Mesodermal cell (in vitro differentiated cells): Measurements from ENCODE around the gene IAPP.
"Not testable (repeated sequence)": the region's sequence is repeated elsewhere in the genome, so short reads cannot be mapped to it uniquely, and the experiment has no call there.

Experiments
- H3K27ac ChIP-seq: 2 replicates; pipeline ENCODE4 v1.7.0; 2013; ENCODE audit warnings: mild to moderate bottlenecking, low read depth, low read length, moderate library complexity; ENCODE audit not compliant: severe bottlenecking
- H3K36me3 ChIP-seq: 2 replicates; pipeline ENCODE4 v1.7.1; 2013; ENCODE audit warnings: mild to moderate bottlenecking, low read length, moderate library complexity; ENCODE audit not compliant: control insufficient read depth, insufficient read depth
- H3K4me1 ChIP-seq: one replicate; pipeline ENCODE4 v1.7.1; 2013; ENCODE audit warnings: mild to moderate bottlenecking, low read length; ENCODE audit not compliant: insufficient read depth, control insufficient read depth, poor library complexity, severe bottlenecking
- H3K4me3 ChIP-seq: 2 replicates; pipeline ENCODE4 v1.7.0; 2013; ENCODE audit warnings: low read length, control low read depth, mild to moderate bottlenecking; ENCODE audit not compliant: insufficient read depth, poor library complexity, severe bottlenecking; ENCODE audit errors: extremely low read depth
- H3K9me3 ChIP-seq: 2 replicates; pipeline ENCODE4 v1.7.1; 2013; ENCODE audit warnings: mild to moderate bottlenecking, low read length, moderate library complexity; ENCODE audit not compliant: control insufficient read depth
- WGBS, 2 experiments: methylation state at CpG; one replicate each; pipeline ENCODE4 v1.1.5; 2013; ENCODE audit warnings: missing lambda C conversion rate in 2 of 2; ENCODE audit not compliant: insufficient coverage in 2 of 2; 5-methylcytosine and 5-hydroxymethylcytosine counted together

The IAPP gene

GRCh38 chr12:21381320-21381719, 8.6 kb downstream of the IAPP start:
- H3K36me3 ChIP-seq, H3K4me1 ChIP-seq, H3K9me3 ChIP-seq, H3K27ac ChIP-seq, H3K4me3 ChIP-seq: not testable (repeated sequence)
- 100% methylated on average over 4 of the region's 5 CpGs; no CpG with 5 or more reads in 1 of the 2 experiments for WGBS, 2 experiments

DNA sequence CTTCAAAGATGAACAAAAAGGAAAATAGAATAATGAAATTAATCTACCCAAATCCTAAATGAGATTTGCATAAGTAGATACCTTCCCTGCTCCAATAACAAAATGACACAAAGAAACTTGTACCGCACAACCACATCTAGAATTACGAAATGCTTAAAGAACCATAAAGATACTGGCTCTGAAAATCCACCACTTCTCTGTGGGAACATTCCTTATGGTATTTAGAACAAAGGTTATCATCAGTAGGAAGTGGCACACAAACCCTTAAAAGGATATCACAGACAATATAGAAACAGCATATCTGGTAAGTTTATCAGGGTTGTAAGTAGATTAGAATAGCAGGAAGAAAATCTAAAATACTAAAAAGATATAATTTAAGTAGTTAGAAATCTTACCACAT, 11.6 kb downstream of the IAPP start:
- H3K4me3 ChIP-seq = no peak overlapping the region
- H3K36me3 ChIP-seq = no peaks in the 10 kb centered on the region
- no peaks in the 10 kb centered on the region for H3K4me1 ChIP-seq
- 80% methylated on average over 1 of the region's 2 CpGs; no CpG with 5 or more reads in 1 of the 2 experiments for WGBS, 2 experiments
- no peaks in the 10 kb centered on the region for H3K9me3 ChIP-seq
- no peak overlapping the region for H3K27ac ChIP-seq

DNA sequence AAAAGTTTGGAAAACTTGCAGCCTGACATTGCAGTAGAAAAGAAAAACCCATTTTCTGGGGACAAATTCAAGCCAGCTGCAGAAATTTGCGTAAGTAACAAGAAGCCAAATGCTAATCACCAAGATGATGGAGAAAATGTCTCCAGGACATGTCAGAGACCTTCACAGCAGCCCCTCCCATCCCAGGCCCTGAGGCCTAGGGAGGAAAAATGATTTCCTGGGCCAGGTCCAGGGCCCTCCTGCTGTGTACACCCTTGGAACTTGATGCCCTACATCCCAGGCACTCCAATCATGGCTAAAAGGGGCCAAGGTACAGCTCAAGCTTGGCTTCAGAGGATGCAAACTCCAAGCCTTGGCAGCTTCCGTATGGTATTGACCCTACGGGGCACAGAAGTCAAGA, 14.5 kb downstream of the IAPP start:
- WGBS, 2 experiments = 90 to 93% methylated on average over 2 of the region's 3 CpGs
- Histone ChIP-seq H3K4me3 (no peak overlapping the region), H3K36me3 (no peaks in the 10 kb centered on the region), H3K9me3 (no peaks in the 10 kb centered on the region), H3K4me1 (no peaks in the 10 kb centered on the region), H3K27ac (no peak overlapping the region)

- WGBS, 2 experiments = 55 to 83% methylated on average over 1 of the region's 1 CpG
These were observed 19.7 kb downstream of the IAPP start for GRCh38 chr12:21392384-21392783.

DNA sequence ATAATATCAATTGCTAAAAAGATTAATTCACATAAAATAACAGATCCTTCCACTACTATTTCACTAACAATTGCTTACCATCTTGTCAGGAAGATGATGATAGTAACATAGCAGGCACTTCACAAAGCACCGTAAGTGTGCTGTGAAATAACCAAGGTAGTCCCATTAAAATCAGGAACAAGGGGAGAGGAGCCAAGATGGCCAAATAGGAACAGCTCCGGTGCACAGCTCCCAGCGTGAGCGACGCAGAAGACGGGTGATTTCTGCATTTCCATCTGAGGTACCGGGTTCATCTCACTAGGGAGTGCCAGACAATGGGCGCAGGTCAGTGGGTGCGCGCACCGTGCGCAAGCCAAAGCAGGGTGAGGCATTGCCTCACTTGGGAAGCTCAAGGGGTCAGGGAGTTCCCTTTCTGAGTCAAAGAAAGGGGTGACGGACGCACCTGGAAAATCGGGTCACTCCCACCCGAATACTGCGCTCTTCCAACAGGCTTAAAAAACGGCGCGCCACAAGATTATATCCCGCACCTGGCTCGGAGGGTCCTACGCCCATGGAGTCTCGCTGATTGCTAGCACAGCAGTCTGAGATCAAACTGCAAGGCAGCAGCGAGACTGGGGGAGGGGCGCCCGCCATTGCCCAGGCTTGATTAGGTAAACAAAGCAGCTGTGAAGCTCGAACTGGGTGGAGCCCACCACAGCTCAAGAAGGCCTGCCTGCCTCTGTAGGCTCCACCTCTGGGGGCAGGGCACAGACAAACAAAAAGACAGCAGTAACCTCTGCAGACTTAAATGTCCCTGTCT, 22.3 kb downstream of the IAPP start:
- WGBS, 2 experiments = 82 to 100% methylated on average over 1 to 8 of the region's 28 CpGs
- H3K27ac ChIP-seq, H3K4me3 ChIP-seq, H3K9me3 ChIP-seq, H3K4me1 ChIP-seq, H3K36me3 ChIP-seq: not testable (repeated sequence)

More at GRCh38 chr12:21392384-21392783, 19.7 kb downstream of the IAPP start:
- Histone ChIP-seq H3K36me3 (no peaks in the 10 kb centered on the region), H3K4me1 (no peaks in the 10 kb centered on the region), H3K9me3 (no peaks in the 10 kb centered on the region), H3K4me3 (no peak overlapping the region), H3K27ac (no peak overlapping the region)

DNA sequence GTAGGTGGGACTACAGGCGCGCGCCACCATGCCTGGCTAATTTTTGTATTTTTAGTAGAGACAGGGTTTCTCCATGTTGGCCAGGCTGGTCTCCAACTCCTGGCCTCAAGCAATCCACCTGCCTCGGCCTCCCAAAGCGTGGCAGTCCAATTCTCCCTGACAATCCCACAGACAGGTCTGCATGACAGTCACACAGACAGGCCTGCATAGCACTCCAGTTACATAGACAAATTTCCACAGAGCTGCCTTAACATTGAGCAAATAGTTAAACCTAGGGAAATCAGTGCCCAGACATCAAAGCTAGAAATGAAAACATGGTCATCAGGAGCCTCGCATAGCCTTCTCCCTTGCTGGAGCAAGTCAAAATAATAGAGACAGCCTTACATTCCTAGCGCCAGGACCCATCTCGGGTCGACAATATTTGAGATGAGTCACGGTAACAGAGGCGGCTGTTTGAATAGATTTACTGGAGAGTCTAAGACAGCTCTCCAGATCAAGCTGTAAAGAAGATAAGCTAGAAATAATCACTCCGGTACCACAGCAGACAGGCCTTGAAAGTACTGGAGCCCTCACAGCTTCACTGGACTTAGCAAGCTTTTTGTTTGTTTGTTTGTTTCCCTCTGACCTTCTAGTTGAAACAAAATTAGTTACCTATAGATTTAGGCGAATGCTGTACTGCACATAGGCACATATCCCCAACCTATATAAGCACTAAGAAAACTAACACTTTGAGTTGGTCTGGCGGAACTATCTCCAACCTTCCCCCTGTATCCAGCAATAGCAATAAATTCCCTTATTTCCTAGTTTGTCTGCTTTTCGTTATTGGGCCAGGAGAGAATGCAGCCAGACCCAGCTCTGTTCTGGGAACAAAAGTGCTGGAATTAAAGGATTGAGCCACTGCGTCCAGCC, 40.9 kb downstream of the IAPP start:
- H3K27ac ChIP-seq = peak overlapping the region; percentile 89
- H3K4me3 ChIP-seq = no peak overlapping the region
- peaks cover 12% of the 10 kb centered on the region for H3K4me1 ChIP-seq
- no peaks in the 10 kb centered on the region for H3K9me3 ChIP-seq
- H3K36me3 ChIP-seq = no peaks in the 10 kb centered on the region
- 91 to 92% methylated on average over 7 to 11 of the region's 16 CpGs for WGBS, 2 experiments

- H3K4me1 ChIP-seq = peaks cover 12% of the 10 kb centered on the region
- no peak overlapping the region for H3K4me3 ChIP-seq
- WGBS, 2 experiments = no CpG with 5 or more reads among the region's 4 CpGs
- peak overlapping the region; percentile 41 for H3K27ac ChIP-seq
- no peaks in the 10 kb centered on the region for H3K9me3 ChIP-seq
- H3K36me3 ChIP-seq = no peaks in the 10 kb centered on the region
These were observed 43.9 kb downstream of the IAPP start for GRCh38 chr12:21416511-21417121.

- peaks cover 12% of the 10 kb centered on the region for H3K4me1 ChIP-seq
- WGBS, 2 experiments = 80% methylated on average over 1 of the region's 5 CpGs; no CpG with 5 or more reads in 1 of the 2 experiments
- not testable (repeated sequence) for H3K4me3 ChIP-seq
These were observed 45.7 kb downstream of the IAPP start for GRCh38 chr12:21418398-21418797.

DNA sequence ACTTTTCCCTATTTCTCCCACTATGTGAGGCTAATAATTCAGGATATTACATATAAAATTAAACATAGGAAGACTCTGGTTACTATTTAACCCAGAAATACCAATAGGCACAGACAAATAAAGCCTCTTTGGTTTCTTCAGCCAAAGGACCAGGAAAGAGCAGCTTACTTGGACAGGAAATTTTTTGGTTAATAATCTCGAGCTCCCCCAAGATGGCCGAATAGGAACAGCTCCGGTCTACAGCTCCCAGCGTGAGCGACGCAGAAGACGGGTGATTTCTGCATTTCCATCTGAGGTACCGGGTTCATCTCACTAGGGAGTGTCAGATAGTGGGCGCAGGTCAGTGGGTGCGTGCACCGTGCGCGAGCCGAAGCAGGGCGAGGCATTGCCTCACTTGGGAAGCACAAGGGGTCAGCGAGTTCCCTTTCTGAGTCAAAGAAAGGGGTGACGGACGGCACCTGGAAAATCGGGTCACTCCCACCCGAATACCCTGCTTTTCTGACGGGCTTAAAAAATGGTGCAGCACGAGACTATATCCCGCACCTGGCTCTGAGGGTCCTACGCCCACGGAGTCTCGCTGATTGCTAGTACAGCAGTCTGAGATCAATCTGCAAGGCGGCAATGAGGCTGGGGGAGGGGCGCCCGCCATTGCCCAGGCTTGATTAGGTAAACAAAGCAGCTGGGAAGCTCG, 46.5 kb downstream of the IAPP start:
- H3K9me3 ChIP-seq, H3K27ac ChIP-seq, H3K4me3 ChIP-seq, H3K4me1 ChIP-seq, H3K36me3 ChIP-seq: not testable (repeated sequence)
- 89 to 93% methylated on average over 16 to 20 of the region's 30 CpGs for WGBS, 2 experiments

More at GRCh38 chr12:21418398-21418797, 45.7 kb downstream of the IAPP start:
- not testable (repeated sequence) for H3K36me3 ChIP-seq, H3K27ac ChIP-seq, H3K9me3 ChIP-seq

DNA sequence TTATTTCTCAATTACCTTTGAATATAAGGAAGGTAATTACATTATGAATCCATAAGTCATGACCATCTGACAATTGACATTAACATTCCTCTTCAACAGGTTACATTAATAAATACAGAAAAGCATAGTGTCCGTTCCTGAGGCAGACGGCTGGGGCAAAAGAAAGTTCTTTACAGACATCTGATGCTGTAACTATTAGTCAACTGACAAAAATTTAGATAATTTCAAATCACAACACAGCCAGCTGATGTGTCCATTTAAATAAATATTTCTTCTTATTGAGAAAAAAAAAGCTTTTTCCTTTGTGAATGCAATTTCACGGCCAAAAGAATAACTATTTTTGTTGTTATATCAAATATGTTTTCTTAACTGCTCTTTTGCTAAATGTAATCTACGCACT, 55.5 kb downstream of the IAPP start:
- Histone ChIP-seq H3K4me1 (peaks cover 3% of the 10 kb centered on the region), H3K9me3 (no peaks in the 10 kb centered on the region), H3K27ac (no peak overlapping the region), H3K4me3 (no peak overlapping the region), H3K36me3 (no peaks in the 10 kb centered on the region)
- WGBS, 2 experiments = 100% methylated on average over 1 of the region's 4 CpGs; no CpG with 5 or more reads in 1 of the 2 experiments
